ENCODE measurements around the gene METTL26. TPM values are rescaled to one million over a fixed set of nuclear protein-coding genes. Genes with fewer than 3 reads are reported as not detected.

The METTL26 gene
- total RNA-seq, 4 donors from 2014 or later: 147 to 204 (median 176) TPM

DNA sequence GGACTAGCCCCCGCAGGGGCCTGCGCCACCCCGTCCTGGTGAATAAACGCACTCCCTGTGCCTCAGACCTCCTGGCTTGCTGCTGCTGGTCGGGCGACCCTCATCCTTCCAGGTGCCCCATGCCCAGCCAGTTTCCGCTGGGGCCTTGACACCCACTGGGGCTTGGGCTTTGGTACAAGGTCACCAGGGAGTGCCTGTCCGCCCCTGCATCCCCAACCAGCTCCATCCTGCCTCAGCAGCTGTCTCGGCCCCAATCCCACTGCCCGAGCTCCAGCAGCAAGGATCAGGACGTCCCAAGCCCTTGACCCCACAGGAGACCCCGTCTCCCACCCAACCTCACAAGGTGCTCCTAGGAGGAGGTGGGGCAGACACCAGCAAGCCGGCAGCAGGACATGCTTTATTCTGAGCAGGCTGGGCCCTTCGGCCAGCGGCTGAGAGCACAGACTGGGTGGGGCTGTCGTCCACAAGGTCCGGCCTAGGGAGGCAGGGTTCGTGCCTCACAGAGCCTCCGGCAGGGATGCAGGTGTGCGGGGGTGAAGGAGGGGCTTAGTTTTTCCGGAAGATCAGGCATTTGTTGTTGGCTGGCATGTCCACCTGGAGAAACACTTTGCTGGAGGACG lies 1.9 kb downstream of the METTL26 start:
- 76 to 88% methylated on average over 14 to 18 of the region's 22 CpGs for WGBS, 2 donors
- Histone ChIP-seq H3K4me3 (no peak overlapping the region), H3K9me3 (no peaks in the 10 kb centered on the region), H3K36me3 (peaks cover 0 to 28% (median 4%) of the 10 kb centered on the region in 3 donors), H3K4me1 (peaks cover 0 to 56% (median 41%) of the 10 kb centered on the region in 4 donors), H3K27me3 (no peaks in the 10 kb centered on the region), H3K27ac (no peak overlapping the region)
- DNase-seq (ENCODE audit: low spot score in 2 of 2): no peak
- TF ChIP-seq EP300 (IDR thresholded peaks at IDR 0.05) (no peak), POLR2A (IDR thresholded peaks at IDR 0.05) (no peak)
- TF ChIP-seq, protein P1, sequence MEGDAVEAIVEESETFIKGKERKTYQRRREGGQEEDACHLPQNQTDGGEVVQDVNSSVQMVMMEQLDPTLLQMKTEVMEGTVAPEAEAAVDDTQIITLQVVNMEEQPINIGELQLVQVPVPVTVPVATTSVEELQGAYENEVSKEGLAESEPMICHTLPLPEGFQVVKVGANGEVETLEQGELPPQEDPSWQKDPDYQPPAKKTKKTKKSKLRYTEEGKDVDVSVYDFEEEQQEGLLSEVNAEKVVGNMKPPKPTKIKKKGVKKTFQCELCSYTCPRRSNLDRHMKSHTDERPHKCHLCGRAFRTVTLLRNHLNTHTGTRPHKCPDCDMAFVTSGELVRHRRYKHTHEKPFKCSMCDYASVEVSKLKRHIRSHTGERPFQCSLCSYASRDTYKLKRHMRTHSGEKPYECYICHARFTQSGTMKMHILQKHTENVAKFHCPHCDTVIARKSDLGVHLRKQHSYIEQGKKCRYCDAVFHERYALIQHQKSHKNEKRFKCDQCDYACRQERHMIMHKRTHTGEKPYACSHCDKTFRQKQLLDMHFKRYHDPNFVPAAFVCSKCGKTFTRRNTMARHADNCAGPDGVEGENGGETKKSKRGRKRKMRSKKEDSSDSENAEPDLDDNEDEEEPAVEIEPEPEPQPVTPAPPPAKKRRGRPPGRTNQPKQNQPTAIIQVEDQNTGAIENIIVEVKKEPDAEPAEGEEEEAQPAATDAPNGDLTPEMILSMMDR (IDR thresholded peaks at IDR 0.05): no peak

DNA sequence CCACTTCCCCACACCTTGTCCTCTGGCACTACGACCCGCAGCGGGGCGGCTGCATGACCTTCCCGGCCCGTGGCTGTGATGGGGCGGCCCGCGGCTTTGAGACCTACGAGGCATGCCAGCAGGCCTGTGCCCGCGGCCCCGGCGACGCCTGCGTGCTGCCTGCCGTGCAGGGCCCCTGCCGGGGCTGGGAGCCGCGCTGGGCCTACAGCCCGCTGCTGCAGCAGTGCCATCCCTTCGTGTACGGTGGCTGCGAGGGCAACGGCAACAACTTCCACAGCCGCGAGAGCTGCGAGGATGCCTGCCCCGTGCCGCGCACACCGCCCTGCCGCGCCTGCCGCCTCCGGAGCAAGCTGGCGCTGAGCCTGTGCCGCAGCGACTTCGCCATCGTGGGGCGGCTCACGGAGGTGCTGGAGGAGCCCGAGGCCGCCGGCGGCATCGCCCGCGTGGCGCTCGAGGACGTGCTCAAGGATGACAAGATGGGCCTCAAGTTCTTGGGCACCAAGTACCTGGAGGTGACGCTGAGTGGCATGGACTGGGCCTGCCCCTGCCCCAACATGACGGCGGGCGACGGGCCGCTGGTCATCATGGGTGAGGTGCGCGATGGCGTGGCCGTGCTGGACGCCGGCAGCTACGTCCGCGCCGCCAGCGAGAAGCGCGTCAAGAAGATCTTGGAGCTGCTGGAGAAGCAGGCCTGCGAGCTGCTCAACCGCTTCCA lies 2.6 kb downstream of the METTL26 start:
- WGBS, 2 donors: 97 to 98% methylated on average over 21 to 35 of the region's 74 CpGs
- Histone ChIP-seq H3K36me3 (peaks cover 0 to 33% (median 4%) of the 10 kb centered on the region in 3 donors), H3K4me1 (peaks cover 0 to 63% (median 44%) of the 10 kb centered on the region in 4 donors), H3K27me3 (no peaks in the 10 kb centered on the region), H3K9me3 (no peaks in the 10 kb centered on the region), H3K4me3 (no peak overlapping the region), H3K27ac (no peak overlapping the region)
- no peak for TF ChIP-seq POLR2A (IDR thresholded peaks at IDR 0.05)
- TF ChIP-seq, protein P1 (IDR thresholded peaks at IDR 0.05): no peak
- TF ChIP-seq EP300 (IDR thresholded peaks at IDR 0.05): no peak
- no peak for DNase-seq (ENCODE audit: low spot score in 2 of 2)

DNA sequence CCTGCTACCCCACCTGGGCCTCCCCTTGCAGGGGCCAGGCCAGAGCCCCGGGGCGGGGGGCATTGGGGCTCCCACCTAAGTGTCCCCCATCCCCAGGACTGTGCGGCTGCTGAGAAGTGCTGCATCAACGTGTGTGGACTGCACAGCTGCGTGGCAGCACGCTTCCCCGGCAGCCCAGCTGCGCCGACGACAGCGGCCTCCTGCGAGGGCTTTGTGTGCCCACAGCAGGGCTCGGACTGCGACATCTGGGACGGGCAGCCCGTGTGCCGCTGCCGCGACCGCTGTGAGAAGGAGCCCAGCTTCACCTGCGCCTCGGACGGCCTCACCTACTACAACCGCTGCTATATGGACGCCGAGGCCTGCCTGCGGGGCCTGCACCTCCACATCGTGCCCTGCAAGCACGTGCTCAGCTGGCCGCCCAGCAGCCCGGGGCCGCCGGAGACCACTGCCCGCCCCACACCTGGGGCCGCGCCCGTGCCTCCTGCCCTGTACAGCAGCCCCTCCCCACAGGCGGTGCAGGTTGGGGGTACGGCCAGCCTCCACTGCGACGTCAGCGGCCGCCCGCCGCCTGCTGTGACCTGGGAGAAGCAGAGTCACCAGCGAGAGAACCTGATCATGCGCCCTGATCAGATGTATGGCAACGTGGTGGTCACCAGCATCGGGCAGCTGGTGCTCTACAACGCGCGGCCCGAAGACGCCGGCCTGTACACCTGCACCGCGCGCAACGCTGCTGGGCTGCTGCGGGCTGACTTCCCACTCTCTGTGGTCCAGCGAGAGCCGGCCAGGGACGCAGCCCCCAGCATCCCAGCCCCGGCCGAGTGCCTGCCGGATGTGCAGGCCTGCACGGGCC lies 3.4 kb downstream of the METTL26 start:
- Histone ChIP-seq H3K4me1 (peaks cover 0 to 62% (median 39%) of the 10 kb centered on the region in 4 donors), H3K9me3 (no peaks in the 10 kb centered on the region), H3K36me3 (peaks cover 0 to 41% (median 4%) of the 10 kb centered on the region in 3 donors), H3K4me3 (no peak overlapping the region), H3K27me3 (no peaks in the 10 kb centered on the region), H3K27ac (no peak overlapping the region)
- no peak for DNase-seq (ENCODE audit: low spot score in 2 of 2)
- no peak for TF ChIP-seq POLR2A (IDR thresholded peaks at IDR 0.05)
- no peak for TF ChIP-seq EP300 (IDR thresholded peaks at IDR 0.05)
- TF ChIP-seq, protein P1 (IDR thresholded peaks at IDR 0.05): no peak
- 92 to 98% methylated on average over 6 to 48 of the region's 67 CpGs for WGBS, 2 donors

DNA sequence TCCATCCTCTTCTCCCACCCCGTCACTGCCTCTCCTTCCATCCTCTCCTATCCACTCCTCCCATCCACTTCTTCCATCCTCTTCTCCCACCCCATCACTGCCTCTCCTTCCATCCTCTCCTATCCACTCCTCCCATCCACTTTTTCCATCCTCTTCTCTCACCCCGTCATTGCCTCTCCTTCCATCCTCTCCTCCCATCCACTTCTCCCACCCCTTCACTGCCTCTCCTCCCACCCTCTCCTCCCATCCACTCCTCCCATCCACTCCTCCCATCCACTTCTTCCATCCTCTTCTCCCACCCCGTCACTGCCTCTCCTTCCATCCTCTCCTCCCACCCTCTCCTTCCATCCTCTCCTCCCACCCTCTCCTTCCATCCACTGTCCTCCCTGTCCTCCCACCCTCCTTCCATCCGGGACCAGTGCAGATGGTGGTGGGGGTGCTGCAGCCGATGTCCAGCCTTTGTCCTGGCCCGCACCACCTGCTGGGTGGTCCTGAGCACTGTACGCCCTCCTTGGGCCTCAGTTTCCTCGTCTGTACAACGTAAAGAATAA lies 4.2 kb downstream of the METTL26 start:
- Histone ChIP-seq H3K4me3 (no peak overlapping the region), H3K36me3 (peaks cover 0 to 49% (median 4%) of the 10 kb centered on the region in 3 donors), H3K27me3 (no peaks in the 10 kb centered on the region), H3K4me1 (peaks cover 0 to 62% (median 34%) of the 10 kb centered on the region in 4 donors), H3K27ac (no peak overlapping the region), H3K9me3 (no peaks in the 10 kb centered on the region)
- WGBS, 2 donors: 28 to 44% methylated on average over 6 to 9 of the region's 9 CpGs
- TF ChIP-seq EP300 (IDR thresholded peaks at IDR 0.05): no peak
- DNase-seq (ENCODE audit: low spot score in 2 of 2): no peak

DNA sequence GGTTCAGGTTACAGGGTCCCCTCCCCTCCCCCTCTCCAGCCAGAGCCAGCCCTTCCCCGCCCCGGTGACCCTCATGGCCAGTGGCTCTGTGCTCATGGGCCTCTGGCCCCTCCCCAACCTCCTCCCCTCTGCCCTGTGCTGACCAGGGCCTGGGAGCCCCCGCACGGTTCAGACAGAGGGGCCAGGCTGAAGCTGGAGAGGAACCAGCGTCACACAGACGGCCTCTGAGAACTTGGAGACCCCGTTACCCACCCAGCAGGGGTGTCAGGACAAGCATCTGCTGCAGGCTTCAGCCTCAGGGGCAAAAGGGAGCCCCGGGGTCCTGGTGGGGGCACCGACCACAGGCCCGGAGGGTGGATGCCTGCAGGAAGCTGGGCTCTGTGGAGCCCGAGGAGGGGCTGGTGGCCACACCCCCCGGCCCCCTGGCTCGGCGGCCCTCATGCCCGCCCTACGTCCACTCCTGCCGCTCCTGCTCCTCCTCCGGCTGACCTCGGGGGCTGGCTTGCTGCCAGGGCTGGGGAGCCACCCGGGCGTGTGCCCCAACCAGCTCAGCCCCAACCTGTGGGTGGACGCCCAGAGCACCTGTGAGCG lies 5.2 kb downstream of the METTL26 start, which contains the start of gene WFIKKN1:
TSS of gene WFIKKN1 (plus strand) at position 171 of the 591 bp plus-strand sequence. CDS start at position 440, 269 bp downstream.
- peaks cover 0 to 62% (median 34%) of the 10 kb centered on the region in 4 donors for H3K4me1 ChIP-seq
- peak within 1 kb of the TSS in 3 of 4 donors; percentile 56 to 87 (median 76) for H3K27ac ChIP-seq
- TF ChIP-seq EP300 (IDR thresholded peaks at IDR 0.05) (no peak), POLR2A (IDR thresholded peaks at IDR 0.05) (no peak)
- TF ChIP-seq, protein P1 (IDR thresholded peaks at IDR 0.05): no peak
- 0 to 6% methylated on average over 8 to 13 of the region's 23 CpGs for WGBS, 2 donors
- no peaks in the 10 kb centered on the region for H3K9me3 ChIP-seq
- no peak within 1 kb of the TSS for H3K4me3 ChIP-seq
- no peak for DNase-seq (ENCODE audit: low spot score in 2 of 2)
- peaks cover 3 to 59% (median 4%) of the 10 kb centered on the region in 3 donors for H3K36me3 ChIP-seq
- no peaks in the 10 kb centered on the region for H3K27me3 ChIP-seq
